GM12878 (cell line): Measurements from ENCODE around the gene KDM3B. TPM values are rescaled to one million over a fixed set of nuclear protein-coding genes. Genes with fewer than 3 reads are reported as not detected.

Experiments used
- ATAC-seq: fragments of 200-7000 bp; cut with Tn5 transposase; 3 replicates; pipeline ENCODE4 v1.9.1; 2020; ENCODE audit warnings: mild to moderate bottlenecking, moderate library complexity
- BruUV-seq: library from RNA; stranded (reverse); fragments of 400-500 nt; replicated peaks from 2 replicates; lab custom pipeline; 2021; lab: Mats Ljungman, UMichigan
- CTCF ChIA-PET: fragments of 300-600 bp; sonication (Branson Sonifier 250); formaldehyde crosslinking; extraction: SDS; loops from one replicate; lab custom pipeline; 2021; ENCODE audit warnings: inconsistent platforms; lab: Yijun Ruan, JAX
- POLR2A ChIA-PET: fragments of 350-600 bp; formaldehyde crosslinking; extraction: SDS; loops from one replicate; lab custom pipeline; 2021; ENCODE audit warnings: inconsistent platforms; lab: Charles Lee
- RAD21 ChIA-PET: fragments of 300-600 bp; sonication (Branson Sonifier 250); formaldehyde crosslinking; loops from one replicate; lab custom pipeline; 2023; ENCODE audit warnings: antibody characterized with exemption; ENCODE audit not compliant: unreplicated experiment; lab: Charles Lee
- SMC1A ChIA-PET: fragments of 300-600 bp; sonication (Branson Sonifier 250); formaldehyde crosslinking; loops from one replicate; lab custom pipeline; 2023; ENCODE audit not compliant: unreplicated experiment, uncharacterized antibody; lab: Charles Lee
- DNase-seq: peaks from one replicate; pipeline ENCODE4 v3.0.0-alpha.2; 2011; ENCODE audit warnings: low read depth, low spot score
- FAIRE-seq: peaks from 3 replicates; lab custom pipeline; 2011; peaks lifted over from hg19 to GRCh38; lab: Jason Lieb, UNC
- H2AFZ ChIP-seq: 2 replicates; pipeline ENCODE4 v1.6.0; 2011; ENCODE audit warnings: low read depth, low read length, control low read depth; ENCODE audit not compliant: control insufficient read depth
- H3K27ac ChIP-seq: 2 replicates; pipeline ENCODE4 v1.5.1; 2011; ENCODE audit warnings: control low read depth; ENCODE audit not compliant: control insufficient read depth, insufficient read depth
- H3K27me3 ChIP-seq, 2 experiments: replicated peaks in 1 of 2; 2 replicates each; pipeline versions ENCODE4 v1.6.0 to v1.6.1; 2011; ENCODE audit warnings: low read length in 1 of 2; ENCODE audit not compliant: control insufficient read depth in 2 of 2, insufficient read depth in 2 of 2
- H3K36me3 ChIP-seq, 2 experiments: 2 replicates each; pipeline ENCODE4 v1.5.1; 2011; ENCODE audit warnings: low read length in 1 of 2; ENCODE audit not compliant: control insufficient read depth in 2 of 2, insufficient read depth in 2 of 2
- H3K4me1 ChIP-seq: 2 replicates; pipeline ENCODE4 v1.6.1; 2011; ENCODE audit warnings: mild to moderate bottlenecking, low read length, moderate library complexity, mixed read lengths; ENCODE audit not compliant: control insufficient read depth, insufficient read depth
- H3K4me2 ChIP-seq: 2 replicates; pipeline ENCODE4 v1.6.0; 2011; ENCODE audit warnings: control low read depth; ENCODE audit not compliant: control insufficient read depth, insufficient read depth
- H3K4me3 ChIP-seq: fragments of 200-600 bp; sonication (generic); 2 replicates; pipeline ENCODE4 v1.5.1; 2016
- H3K79me2 ChIP-seq: 2 replicates; pipeline ENCODE4 v1.6.0; 2011; ENCODE audit warnings: low read length; ENCODE audit not compliant: control insufficient read depth, insufficient read depth
- H3K9ac ChIP-seq: 2 replicates; pipeline ENCODE4 v1.8.0; 2011; ENCODE audit warnings: low read length, control low read depth, mixed read lengths; ENCODE audit not compliant: control insufficient read depth, insufficient read depth
- H3K9me3 ChIP-seq: replicated peaks from 3 replicates; pipeline ENCODE4 v1.5.1; 2011; ENCODE audit warnings: mild to moderate bottlenecking, low read length; ENCODE audit not compliant: control insufficient read depth, insufficient read depth
- H4K20me1 ChIP-seq: 2 replicates; pipeline ENCODE4 v1.6.0; 2011; ENCODE audit not compliant: control insufficient read depth, insufficient read depth
- ATF3 ChIP-seq: IDR thresholded peaks from 2 replicates; pipeline ENCODE4 v1.6.1; 2011; ENCODE audit warnings: low read depth, mild to moderate bottlenecking, low read length, moderate library complexity, borderline replicate concordance; ENCODE audit errors: extremely low read depth
- DPF2 ChIP-seq: fragments of 450-650 bp; IDR thresholded peaks from 2 replicates; pipeline ENCODE4 v1.6.1; 2017; ENCODE audit warnings: mild to moderate bottlenecking
- GATAD2B ChIP-seq: fragments of 450-650 bp; conservative IDR thresholded peaks from 2 replicates; pipeline ENCODE4 v1.6.1; 2017; ENCODE audit warnings: low read depth, mild to moderate bottlenecking, moderate library complexity
- IRF4 ChIP-seq: IDR thresholded peaks from 2 replicates; pipeline ENCODE4 v1.6.1; 2011; ENCODE audit warnings: low read depth, low read length
- MYC ChIP-seq: IDR thresholded peaks from 2 replicates; pipeline ENCODE4 v1.6.1; 2011; ENCODE audit warnings: mild to moderate bottlenecking, low read length, moderate library complexity, inconsistent platforms; ENCODE audit not compliant: insufficient read depth, insufficient replicate concordance, insufficient read length, severe bottlenecking
- PKNOX1 ChIP-seq: fragments of 450-650 bp; IDR thresholded peaks from 2 replicates; pipeline ENCODE4 v1.6.1; 2016; ENCODE audit warnings: mild to moderate bottlenecking
- RELA ChIP-seq: fragments of 450-650 bp; IDR thresholded peaks from 2 replicates; pipeline ENCODE4 v1.8.0; 2014; ENCODE audit warnings: borderline replicate concordance; ENCODE audit not compliant: partially characterized antibody
- ZBTB40 ChIP-seq: fragments of 450-650 bp; IDR thresholded peaks from 2 replicates; pipeline ENCODE4 v1.6.1; 2016; ENCODE audit warnings: mild to moderate bottlenecking, moderate library complexity, borderline replicate concordance
- WGBS: methylation state at CpG from one replicate; pipeline ENCODE4 v1.1.6; 2016; ENCODE audit warnings: low lambda C conversion rate; ENCODE audit not compliant: insufficient replicate concordance, insufficient coverage; ENCODE audit errors: missing lambda C conversion rate; 5-methylcytosine and 5-hydroxymethylcytosine counted together
- in situ Hi-C: fragments of 300-500 bp; cut with MboI; formaldehyde crosslinking; loops from 9 replicates; pipeline ENCODE4 v1.14.3; 2018; ENCODE audit warnings: mixed read lengths
- intact Hi-C: fragments of 100-400 bp; cut with micrococcal nuclease; formaldehyde crosslinking; loops from one replicate; pipeline ENCODE4 v1.14.2; 2022; ENCODE audit not compliant: unreplicated experiment
- polyA plus RNA-seq, 11 experiments: library from polyadenylated mRNA; depleted of rRNA in 4 of 11; unstranded in 6 of 11; stranded (reverse) in 5 of 11; fragments of >200 nt; fragmentation: Nextera tagmentation in 4 of 11; fragmentation: Illumina TruSeq in 1 of 11; extraction: Ambion mirVana in 4 of 11; extraction: Trizol in 1 of 11; gene quantifications; 1 replicate in 1 of 11; 2 replicates in 10 of 11; pipeline versions ENCODE4 v1.2.1 to v1.2.3, GENCODE V29; 2011 to 2016; ENCODE audit warnings: inconsistent platforms in 2 of 11, missing spikeins in 2 of 11, low read depth in 1 of 11
- total RNA-seq, 4 experiments: library from RNA; depleted of rRNA in 3 of 4; stranded (reverse); fragments of >200 nt in 3 of 4; fragmentation: Illumina TruSeq in 1 of 4; extraction: Trizol in 1 of 4; gene quantifications; 2 replicates each; pipeline versions ENCODE4 v1.2.1 to v1.2.3, GENCODE V29; 2013 to 2021

KDM3B gene
- total and polyA plus RNA-seq, 10 of the 15 experiments (the other 5 are each of a cell fraction or from before 2014, with no cell fraction given) = 8.5 to 45.7 (median 29.0) TPM

- Histone ChIP-seq H3K4me3 (no peak overlapping the region), H3K27ac (peak overlapping the region; percentile 60), H3K4me2 (no peak overlapping the region), H3K9ac (no peak overlapping the region), H4K20me1 (no peaks in the 10 kb centered on the region), H3K4me1 (peaks cover 15% of the 10 kb centered on the region; the same call in 1 of the 2 replicates), H2AFZ (no peak overlapping the region), H3K27me3 (no peaks in the 10 kb centered on the region), H3K36me3 (peaks cover under 1 to 12% of the 10 kb centered on the region in 2 experiments; a peak in 3 of 4 replicates), H3K9me3 (no peaks in the 10 kb centered on the region), H3K79me2 (peaks cover 39% of the 10 kb centered on the region)
- no TSS peak for BruUV-seq
- RAD21 ChIA-PET = no interaction called here
- intact Hi-C loops = no loop called here
- ATAC-seq (no peak), DNase-seq (no peak), FAIRE-seq (no peak)
- TF ChIP-seq IRF4 (no peak), GATAD2B (no peak), PKNOX1 (no peak), MYC (no peak), ATF3 (no peak), ZBTB40 (no peak), RELA (no peak), DPF2 (no peak)
- SMC1A ChIA-PET = interaction anchor here (0.8 to 1.6 kb wide), 3 partner anchors 19 to 187 kb away, joined by 3 to 7 read pairs (median 4); no protein-coding TSS in a partner anchor
- in situ Hi-C loops = no loop called here
- POLR2A ChIA-PET = interaction anchor here (1.0 to 2.8 kb wide), 3 partner anchors 20 to 35 kb away, joined by 3 to 13 read pairs (median 4); partner anchors contain the start of genes FAM53C and KDM3B
- CTCF ChIA-PET = interaction anchor here (1.2 to 3.3 kb wide), 3 partner anchors 19 to 77 kb away, joined by 3 to 19 read pairs (median 16); partner anchors contain the start of gene KDM3B
- 64% methylated on average over 5 of the region's 5 CpGs for WGBS
Observed at GRCh38 chr5:138372653-138373052, 20.2 kb downstream of the KDM3B start.
